SIG-M5 treated with dmso at 0.1 percent for 504 hours (cell line): ENCODE results near the gene KDM6B.

Experiments used
- DNase-seq: peaks from one replicate; lab custom pipeline; 2025; ENCODE audit not compliant: unreplicated experiment; lab: John Stamatoyannopoulos, UW

Gene KDM6B

GRCh38 chr17:7822126-7822525, 11.9 kb upstream of the KDM6B start:
- no peak for DNase-seq

GRCh38 chr17:7823581-7824001, 10.4 kb upstream of the KDM6B start:
- no peak for DNase-seq

- no peak for DNase-seq
Measured at GRCh38 chr17:7824021-7824924, 9.7 kb upstream of the KDM6B start.

GRCh38 chr17:7825206-7825990, 8.6 kb upstream of the KDM6B start:
- DNase-seq, result no peak

GRCh38 chr17:7830616-7831015, 3.4 kb upstream of the KDM6B start:
- DNase-seq, result no peak

- DNase-seq, result no peak
Measured at GRCh38 chr17:7831233-7831632, 2.8 kb upstream of the KDM6B start.

GRCh38 chr17:7832431-7832830, 1.6 kb upstream of the KDM6B start:
- DNase-seq, result no peak

GRCh38 chr17:7833011-7833794, 814 bp upstream of the KDM6B start:
- DNase-seq, result no peak

GRCh38 chr17:7834542-7834956, 532 bp downstream of the KDM6B start:
- peak; percentile 50 for DNase-seq

- DNase-seq, result peak; percentile 94
Measured at GRCh38 chr17:7834957-7835813, 1.2 kb downstream of the KDM6B start.

- peak; percentile 56 for DNase-seq
Measured at GRCh38 chr17:7835814-7836595, 2.0 kb downstream of the KDM6B start.

GRCh38 chr17:7836596-7837407, 2.8 kb downstream of the KDM6B start:
- DNase-seq, result peak; percentile 90

GRCh38 chr17:7837408-7838088, 3.5 kb downstream of the KDM6B start:
- no peak for DNase-seq

- peak; percentile 76 for DNase-seq
Measured at GRCh38 chr17:7838090-7839075, 4.4 kb downstream of the KDM6B start.

- peak; percentile 75 for DNase-seq
Measured at GRCh38 chr17:7839190-7839875, 5.3 kb downstream of the KDM6B start.

GRCh38 chr17:7839876-7840261, 5.9 kb downstream of the KDM6B start:
- DNase-seq, result peak; percentile 36
